ENCODE measurements around the gene B3GLCT. TPM values are rescaled to one million over a fixed set of nuclear protein-coding genes. Genes with fewer than 3 reads are reported as not detected.

B3GLCT gene
- total RNA-seq, 1 donor from 2014 or later, result 11.2 TPM

DNA sequence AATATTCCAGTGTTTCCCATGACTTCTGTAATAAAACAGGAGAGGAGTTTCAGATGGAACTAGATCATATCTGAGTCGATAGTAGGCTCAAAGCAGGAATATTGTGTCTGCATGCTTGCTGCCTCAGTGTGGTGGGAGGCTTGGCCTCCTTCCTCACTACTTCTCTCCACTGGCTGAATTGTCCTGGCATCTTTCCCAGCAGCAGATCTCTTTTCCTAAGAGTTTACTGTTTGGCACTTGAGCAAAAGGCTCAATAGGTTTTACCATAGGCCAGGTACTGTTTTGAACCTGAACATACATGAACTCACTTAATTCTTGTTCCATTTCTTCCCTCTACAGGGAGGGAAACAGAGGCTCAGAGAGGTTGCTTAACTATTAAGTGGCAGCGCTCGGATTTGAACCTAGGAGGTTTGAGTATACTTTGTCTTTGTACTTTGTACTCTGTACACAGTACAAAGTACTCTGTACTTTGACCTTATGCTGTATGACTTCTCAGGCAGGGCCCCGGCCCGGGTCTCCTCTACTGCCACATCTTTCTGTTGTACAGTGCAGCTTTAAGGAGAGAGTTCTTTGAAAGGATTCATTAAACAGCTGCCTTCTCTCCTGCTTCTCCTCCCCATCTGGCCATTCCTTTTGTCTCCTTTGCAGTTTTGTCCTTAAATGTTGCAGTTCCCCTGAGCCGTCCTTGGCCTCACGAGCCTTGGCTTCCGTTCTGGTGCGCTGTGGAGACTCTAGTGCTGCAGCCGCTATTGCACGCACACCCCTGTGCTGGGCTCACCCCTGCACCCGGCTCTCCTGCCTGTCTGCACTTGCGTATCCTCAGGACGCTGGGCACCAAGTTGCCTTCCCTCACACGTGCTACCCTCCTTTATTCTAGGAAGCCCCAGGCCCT lies 8.1 kb downstream of the B3GLCT start:
- Mint-ChIP-seq H3K36me3 (ENCODE audit: low read depth, unreplicated experiment) (no peaks in the 10 kb centered on the region), H3K27ac (ENCODE audit: unreplicated experiment) (no peak overlapping the region)
- H2AFZ ChIP-seq (ENCODE audit: low read depth, low read length), result no peak overlapping the region

DNA sequence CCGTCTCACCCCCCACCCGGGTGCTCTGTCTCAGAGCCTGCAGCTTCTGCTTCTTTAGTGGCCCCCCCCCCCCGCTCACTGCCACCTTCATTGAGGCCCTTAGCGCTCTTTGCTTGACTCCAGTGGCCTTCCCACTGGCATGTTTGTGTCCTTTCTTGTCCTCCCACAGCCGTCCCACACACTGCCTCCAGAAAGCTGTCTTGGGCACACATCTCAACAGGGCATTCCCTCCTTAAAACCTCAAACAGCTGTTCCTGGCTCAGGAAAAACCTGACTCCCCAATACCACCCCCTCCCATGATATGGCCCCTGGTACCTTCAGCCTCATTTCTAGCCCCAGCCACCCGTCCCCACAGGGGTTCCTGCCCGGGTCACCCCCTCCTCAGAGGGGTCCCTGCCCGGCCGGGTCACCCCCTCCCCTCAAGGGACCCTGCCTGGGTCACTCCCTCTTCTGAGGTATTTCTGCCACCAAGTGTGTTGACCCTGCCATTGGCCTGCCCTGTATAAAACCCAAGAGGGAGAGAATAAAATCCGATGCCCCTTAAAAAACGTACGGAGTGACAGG lies 8.9 kb downstream of the B3GLCT start:
- no peak overlapping the region for H3K4me3 ChIP-seq (ENCODE audit: insufficient read depth, low read depth, low read length)
- H3K9me3 Mint-ChIP-seq (ENCODE audit: unreplicated experiment), result no peaks in the 10 kb centered on the region
- H3K9ac ChIP-seq (ENCODE audit: low read length), result no peak overlapping the region
- no peaks in the 10 kb centered on the region for H3K36me3 ChIP-seq (ENCODE audit: insufficient read depth, low read length)
- peaks cover 6% of the 10 kb centered on the region for H4K20me1 ChIP-seq (ENCODE audit: insufficient read depth, low read length)
- no peak for FAIRE-seq
- no peaks in the 10 kb centered on the region for H3K27me3 Mint-ChIP-seq (ENCODE audit: low read depth, unreplicated experiment)
- H2AFZ ChIP-seq (ENCODE audit: low read depth, low read length), result no peak overlapping the region
- peaks cover 11% of the 10 kb centered on the region for H3K79me2 ChIP-seq (ENCODE audit: insufficient read depth, low read length)
- no peak for DNase-seq (ENCODE audit: low read depth)
- H3K27ac Mint-ChIP-seq (ENCODE audit: unreplicated experiment), result no peak overlapping the region
- H3K27me3 ChIP-seq (ENCODE audit: insufficient read depth, low read length), result no peaks in the 10 kb centered on the region
- no peaks in the 10 kb centered on the region for H3K36me3 Mint-ChIP-seq (ENCODE audit: low read depth, unreplicated experiment)
- peak overlapping the region; percentile 69 for H3K4me2 ChIP-seq (ENCODE audit: low read length)
- H3K4me1 Mint-ChIP-seq (ENCODE audit: low read depth, unreplicated experiment), result peaks cover 35% of the 10 kb centered on the region
- TF ChIP-seq EZH2 (IDR thresholded peaks at IDR 0.05; ENCODE audit: insufficient read depth, low read length), result no peak
- TF ChIP-seq, protein P1, sequence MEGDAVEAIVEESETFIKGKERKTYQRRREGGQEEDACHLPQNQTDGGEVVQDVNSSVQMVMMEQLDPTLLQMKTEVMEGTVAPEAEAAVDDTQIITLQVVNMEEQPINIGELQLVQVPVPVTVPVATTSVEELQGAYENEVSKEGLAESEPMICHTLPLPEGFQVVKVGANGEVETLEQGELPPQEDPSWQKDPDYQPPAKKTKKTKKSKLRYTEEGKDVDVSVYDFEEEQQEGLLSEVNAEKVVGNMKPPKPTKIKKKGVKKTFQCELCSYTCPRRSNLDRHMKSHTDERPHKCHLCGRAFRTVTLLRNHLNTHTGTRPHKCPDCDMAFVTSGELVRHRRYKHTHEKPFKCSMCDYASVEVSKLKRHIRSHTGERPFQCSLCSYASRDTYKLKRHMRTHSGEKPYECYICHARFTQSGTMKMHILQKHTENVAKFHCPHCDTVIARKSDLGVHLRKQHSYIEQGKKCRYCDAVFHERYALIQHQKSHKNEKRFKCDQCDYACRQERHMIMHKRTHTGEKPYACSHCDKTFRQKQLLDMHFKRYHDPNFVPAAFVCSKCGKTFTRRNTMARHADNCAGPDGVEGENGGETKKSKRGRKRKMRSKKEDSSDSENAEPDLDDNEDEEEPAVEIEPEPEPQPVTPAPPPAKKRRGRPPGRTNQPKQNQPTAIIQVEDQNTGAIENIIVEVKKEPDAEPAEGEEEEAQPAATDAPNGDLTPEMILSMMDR (IDR thresholded peaks at IDR 0.05; ENCODE audit: insufficient read depth, low read depth, low read length), result no peak
- H3K4me1 ChIP-seq (ENCODE audit: insufficient read depth, low read length), result peaks cover 22% of the 10 kb centered on the region
- H3K9me3 ChIP-seq (ENCODE audit: insufficient read depth, low read depth, low read length), result no peaks in the 10 kb centered on the region
- no peak overlapping the region for H3K27ac ChIP-seq (ENCODE audit: low read depth, low read length)
- H3K4me3 Mint-ChIP-seq (ENCODE audit: unreplicated experiment), result no peak overlapping the region

More for the DNA sequence above, 8.1 kb downstream of the B3GLCT start:
- Histone ChIP-seq H3K4me3 (ENCODE audit: insufficient read depth, low read depth, low read length) (no peak overlapping the region), H3K27me3 (ENCODE audit: insufficient read depth, low read length) (no peaks in the 10 kb centered on the region), H3K79me2 (ENCODE audit: insufficient read depth, low read length) (peaks cover 13% of the 10 kb centered on the region), H3K9me3 (ENCODE audit: insufficient read depth, low read depth, low read length) (no peaks in the 10 kb centered on the region), H3K36me3 (ENCODE audit: insufficient read depth, low read length) (no peaks in the 10 kb centered on the region), H3K27ac (ENCODE audit: low read depth, low read length) (no peak overlapping the region), H4K20me1 (ENCODE audit: insufficient read depth, low read length) (peaks cover 6% of the 10 kb centered on the region), H3K4me1 (ENCODE audit: insufficient read depth, low read length) (peaks cover 22% of the 10 kb centered on the region), H3K9ac (ENCODE audit: low read length) (no peak overlapping the region), H3K4me2 (ENCODE audit: low read length) (peak overlapping the region; percentile 27)
- Mint-ChIP-seq H3K9me3 (ENCODE audit: unreplicated experiment) (no peaks in the 10 kb centered on the region), H3K4me1 (ENCODE audit: low read depth, unreplicated experiment) (peaks cover 33% of the 10 kb centered on the region), H3K27me3 (ENCODE audit: low read depth, unreplicated experiment) (no peaks in the 10 kb centered on the region), H3K4me3 (ENCODE audit: unreplicated experiment) (no peak overlapping the region)
- TF ChIP-seq, protein P1 (IDR thresholded peaks at IDR 0.05; ENCODE audit: insufficient read depth, low read depth, low read length), result no peak
- TF ChIP-seq EZH2 (IDR thresholded peaks at IDR 0.05; ENCODE audit: insufficient read depth, low read length), result no peak
- DNase-seq (ENCODE audit: low read depth), result peak; percentile 73
- peak; percentile 26 for FAIRE-seq

Data from astrocyte (in vitro differentiated cells and primary cell).